ENCODE measurements around the gene ADAMTSL2.

The ADAMTSL2 gene

GRCh38 chr9:133534346-133535291 is at the start of gene ADAMTSL2:
Gene ADAMTSL2, plus strand, starts transcription at chr9:133534704. Its CDS starts 2,009 bp downstream, at chr9:133536713.
- no peak for DNase-seq

DNA sequence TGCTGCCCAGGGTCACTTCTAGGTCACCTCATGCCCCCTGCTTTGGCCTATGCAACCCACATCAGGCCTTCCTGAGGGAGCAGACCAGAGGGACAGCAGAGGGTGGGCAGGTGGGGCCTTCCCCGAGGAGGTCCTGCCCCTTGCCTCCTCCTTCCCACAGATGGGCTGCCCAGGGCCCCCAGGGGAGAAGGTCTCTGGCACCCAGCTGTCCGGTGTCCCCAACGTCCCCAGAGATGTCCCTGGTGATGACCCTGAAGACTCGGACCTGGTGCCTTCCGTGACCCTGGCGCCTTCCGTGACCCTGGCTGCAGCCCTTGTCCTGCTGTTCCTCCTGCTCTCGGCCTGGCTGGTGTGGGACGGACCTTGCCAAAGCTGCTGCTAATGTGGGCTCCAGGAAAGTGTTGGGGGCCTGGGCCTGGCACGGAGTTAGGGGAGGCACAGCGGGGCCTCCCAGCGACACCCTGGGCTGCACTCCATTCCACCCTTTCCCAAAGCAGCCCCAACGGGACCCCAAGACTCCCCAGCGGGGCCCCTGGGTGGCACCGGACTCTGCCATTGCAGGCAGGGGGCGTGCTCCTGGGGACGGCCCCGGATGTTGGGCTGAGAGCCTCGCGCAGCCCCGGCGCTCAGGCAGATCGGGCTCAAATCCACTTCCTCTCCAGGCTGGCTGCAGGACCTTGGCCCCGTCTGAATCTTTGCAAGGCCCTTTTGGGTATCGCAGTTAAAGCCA is 48.8 kb upstream of the ADAMTSL2 start:
- no peak for DNase-seq

DNA sequence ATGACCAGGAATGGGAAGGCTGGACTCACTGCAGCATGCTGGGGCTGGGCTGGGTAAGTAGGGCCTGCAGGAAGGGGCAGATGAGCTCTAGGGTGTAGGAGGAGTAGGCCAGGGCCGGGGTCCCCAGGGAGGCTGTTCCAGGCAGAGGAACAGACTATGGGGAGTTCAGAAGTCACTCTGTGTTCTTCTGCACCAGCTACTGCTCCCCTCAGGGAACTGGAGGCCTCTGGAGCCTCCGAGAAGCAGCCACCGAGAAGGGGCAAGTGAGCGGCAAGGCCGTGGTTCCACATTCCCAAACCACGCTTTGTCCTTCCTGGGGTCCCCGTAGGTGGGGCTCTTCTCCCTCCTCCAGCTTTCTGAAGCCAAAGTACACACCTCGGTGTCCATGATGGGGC is 47.2 kb upstream of the ADAMTSL2 start:
- no peak for DNase-seq

DNA sequence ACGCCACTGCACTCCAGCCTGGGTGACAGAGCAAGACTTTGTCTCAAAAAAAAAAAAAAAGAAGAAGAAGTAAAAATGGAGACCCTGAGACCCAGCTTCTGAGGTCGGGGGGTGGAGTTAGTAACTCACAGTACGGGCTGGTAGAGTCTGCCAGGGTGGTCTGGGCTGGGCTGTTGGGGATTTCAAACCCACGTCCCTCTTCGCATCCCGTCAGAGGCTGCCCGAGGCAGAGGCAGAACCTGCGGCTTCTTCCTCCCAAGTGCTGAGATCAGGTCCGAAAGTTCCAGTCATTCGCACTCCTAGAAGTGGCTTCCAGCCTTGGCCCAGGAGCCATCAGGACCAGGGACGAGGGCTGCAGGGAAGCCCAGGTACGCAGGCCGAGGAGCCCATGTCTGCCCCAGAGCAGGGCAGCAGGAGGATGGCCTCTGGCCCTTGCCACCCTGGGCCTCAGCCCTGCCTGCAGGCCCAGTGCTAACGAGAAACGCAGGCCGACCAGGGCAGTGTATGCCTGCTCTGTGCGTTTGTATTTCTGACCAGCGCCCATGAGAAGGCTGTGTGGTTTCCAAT is 45.7 kb upstream of the ADAMTSL2 start:
- DNase-seq, result no peak

DNA sequence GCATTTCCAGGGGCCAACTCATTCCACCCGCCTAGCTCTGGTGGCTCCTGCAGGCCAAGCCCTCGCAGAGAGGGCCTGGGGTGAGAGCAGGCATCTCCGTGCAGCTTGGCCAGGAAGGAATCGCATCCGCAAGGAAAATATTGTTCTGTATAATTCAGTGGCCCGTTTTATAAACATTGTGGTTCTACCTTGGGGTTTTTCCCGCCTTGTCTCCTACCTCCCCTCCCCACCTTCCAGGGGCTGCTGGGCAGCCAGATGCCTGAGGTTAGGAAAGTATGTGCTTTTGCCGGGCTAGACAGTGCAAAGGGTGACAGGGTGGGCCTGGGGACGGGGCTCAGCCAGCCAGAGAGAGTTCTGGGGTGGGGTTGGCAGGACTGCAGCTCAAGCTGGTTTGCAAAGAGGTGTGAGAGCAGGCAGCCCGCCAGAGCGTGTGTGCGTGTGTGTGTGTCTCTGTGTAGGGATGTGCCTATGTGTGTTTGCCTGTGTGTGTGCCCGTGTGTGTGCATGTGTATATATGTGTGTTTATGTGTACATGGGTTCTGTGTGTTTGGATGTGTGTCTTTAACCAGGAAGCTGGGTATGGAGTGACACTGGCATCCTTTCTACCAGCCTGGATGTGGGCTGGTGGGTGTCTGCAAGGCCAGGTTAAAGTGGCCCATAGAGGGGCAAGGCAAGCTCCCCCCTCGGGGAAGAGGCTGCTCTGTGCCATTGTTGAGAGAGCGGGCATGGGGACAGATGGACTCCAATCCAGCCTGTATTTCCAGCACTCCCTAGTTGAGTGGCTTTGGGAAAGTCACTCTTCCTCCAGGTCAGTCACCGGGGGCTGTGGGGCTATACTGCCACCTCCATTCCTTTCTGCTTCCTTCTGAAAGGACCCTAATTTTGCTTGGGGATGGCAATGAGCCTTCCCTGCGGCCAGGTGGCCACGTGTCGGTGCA is 45.0 kb upstream of the ADAMTSL2 start:
- DNase-seq, result no peak

DNA sequence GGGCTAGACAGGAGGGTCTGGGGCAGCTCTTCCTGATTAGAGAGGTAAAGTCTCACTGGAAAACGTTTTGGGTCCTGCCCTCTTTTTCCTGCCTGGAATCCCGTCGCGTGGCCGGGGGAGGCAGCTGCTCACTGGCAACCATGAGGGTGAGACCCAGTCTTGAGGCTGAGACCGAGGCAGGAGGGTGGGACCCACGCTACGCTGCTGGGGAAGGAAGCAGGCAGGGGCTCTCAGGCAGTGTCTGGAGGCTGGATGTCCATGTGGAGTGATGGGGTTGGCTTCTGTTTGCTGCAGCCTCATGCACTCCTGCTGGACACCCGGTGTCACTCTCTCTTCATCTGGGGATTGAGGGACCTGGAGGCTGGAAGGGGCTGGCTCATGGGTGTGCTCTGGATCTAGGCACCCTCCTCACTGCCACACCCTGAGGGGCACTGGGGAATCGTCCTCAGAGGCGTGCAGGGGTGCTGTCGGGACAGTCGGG is 44.3 kb upstream of the ADAMTSL2 start:
- no peak for DNase-seq

DNA sequence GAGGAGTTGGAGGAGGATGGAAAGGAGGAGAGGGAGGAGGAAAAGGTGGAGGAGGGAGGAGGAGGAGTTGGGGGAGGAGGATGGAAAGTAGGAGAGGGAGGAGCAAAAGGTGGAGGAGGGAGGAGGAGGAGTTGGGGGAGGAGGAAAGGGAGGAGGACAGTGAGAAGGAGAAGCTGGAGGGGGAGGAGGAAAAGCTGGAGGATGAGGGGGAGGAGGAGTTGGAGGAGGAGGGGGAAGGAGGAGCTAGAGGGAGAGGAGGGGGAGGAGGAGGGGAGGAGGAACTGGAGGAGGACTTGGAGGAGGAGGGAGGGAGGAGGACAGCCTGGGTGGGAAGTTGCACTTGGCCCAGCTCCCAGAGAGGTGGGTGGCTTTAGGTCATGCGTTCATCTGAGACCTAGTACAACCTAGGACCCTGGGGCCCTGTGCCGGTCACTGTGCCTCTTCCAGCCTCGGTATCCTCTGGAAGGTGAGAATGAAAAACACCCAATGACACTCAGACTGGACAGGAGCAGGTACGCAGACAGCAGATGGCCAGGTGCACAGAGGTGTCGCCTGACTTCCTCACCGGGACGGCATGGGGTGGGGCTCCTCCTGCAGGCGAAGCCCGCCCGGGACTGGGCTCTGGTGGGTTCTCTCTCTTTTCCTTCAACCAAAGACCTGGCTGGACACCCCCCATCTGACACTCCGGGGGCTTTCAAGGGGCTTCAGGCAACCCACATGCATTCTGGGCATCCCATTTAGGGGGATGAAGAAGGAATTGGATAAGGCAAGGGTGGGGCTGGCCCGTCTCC is 43.4 kb upstream of the ADAMTSL2 start:
- DNase-seq, result no peak

DNA sequence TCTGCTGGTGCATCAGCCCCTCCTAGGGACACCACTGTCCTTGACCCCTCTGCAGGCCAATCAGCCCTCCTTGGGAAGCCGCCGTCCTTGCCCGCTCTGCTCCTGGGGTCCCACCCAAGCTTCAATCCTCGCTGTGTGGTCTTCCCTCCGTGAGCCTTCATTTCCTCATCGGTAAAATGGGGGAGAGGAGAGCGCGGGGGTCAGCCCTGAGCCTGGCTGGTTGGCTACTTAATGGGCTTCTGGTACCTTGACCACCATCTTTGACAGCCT is 42.9 kb upstream of the ADAMTSL2 start:
- no peak for DNase-seq

- no peak for DNase-seq
These were observed 42.2 kb upstream of the ADAMTSL2 start for GRCh38 chr9:133492061-133493021.

DNA sequence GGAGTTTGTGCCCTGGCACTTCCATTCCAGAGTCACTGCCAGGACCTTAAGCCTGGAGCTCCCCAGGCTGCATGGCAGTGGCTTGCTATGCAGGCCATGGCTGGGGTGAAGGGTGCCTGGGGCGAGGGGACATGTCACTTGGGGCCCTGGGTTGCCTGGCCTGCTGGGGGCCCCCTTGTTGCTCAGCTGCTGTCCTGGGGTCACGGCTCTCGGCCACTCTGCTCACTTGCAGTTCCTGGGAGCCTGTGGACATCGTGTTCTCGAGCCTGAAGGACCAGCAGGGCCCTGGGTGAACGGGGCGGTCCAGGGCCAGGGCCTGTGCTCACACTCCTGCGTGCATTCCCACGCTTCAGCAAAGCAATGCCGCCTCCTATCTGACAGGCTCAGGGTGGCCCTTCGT is 41.1 kb upstream of the ADAMTSL2 start:
- no peak for DNase-seq

DNA sequence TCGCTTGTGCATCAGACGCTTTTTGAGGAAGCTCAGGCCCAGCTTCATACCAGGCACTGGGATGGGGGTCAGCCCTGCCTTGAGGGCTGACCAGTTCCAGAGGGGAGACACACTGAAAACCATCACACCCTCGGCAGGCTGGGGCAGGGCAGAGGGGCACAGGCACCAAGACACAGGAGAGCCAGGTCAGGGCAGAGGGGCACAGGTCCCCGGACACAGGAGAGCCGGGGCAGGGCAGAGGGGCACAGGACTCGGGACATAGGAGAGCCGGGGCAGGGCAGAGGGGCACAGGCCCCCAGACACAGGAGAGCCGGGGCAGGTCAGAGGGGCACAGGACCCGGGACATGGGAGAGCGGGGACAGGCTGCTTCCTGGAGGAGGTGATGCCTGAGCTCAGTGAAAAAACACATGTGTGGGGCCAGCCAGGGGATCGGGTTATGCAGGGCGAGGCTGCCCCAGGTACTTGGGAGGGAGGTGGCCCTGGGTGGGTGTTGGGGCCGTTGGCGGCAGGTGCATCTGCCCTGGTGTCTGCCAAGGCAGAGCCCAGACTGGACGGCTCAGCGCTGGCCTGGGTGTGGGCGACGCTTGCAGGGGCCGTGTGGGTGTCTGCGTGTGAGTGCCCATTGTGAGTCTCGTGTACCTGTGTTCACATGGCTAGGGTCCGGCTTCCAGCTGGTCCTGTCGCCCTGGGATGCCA is 40.5 kb upstream of the ADAMTSL2 start:
- DNase-seq, result no peak

DNA sequence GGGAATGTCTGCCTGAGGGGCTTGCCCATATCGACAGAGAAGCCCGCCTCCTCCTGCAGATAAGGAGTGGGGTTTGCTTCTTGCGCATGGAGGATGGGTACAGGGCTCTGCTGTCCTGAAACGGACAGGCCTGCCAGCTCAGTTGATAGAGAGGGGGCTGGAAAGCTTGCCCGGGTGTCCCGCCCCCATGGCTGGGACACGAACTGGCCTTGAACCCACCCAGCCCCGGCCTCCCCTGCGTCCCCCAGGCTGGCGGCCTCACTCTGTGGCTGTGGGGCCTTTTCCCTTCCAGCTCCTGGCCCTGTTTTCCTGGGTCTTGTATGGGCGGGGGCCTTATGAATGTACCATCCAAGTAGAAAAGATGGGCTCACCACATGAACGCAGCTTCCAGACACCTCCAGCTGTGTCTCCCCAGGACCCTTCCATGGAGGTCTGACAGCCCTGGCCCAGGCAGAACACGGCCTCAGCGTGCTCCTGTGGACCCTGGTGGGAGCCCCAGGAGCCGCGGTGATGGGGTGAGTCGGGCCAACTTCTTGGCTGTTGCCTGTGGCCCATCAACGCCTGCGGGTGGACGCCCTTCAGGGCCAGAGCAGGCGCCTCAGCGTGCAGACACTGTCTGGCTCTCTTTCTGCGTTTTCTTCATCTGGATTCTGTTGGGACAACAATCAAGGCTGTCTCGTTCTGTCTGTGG is 39.7 kb upstream of the ADAMTSL2 start:
- DNase-seq, result no peak

GRCh38 chr9:133495327-133496293 is 38.9 kb upstream of the ADAMTSL2 start:
- no peak for DNase-seq

DNA sequence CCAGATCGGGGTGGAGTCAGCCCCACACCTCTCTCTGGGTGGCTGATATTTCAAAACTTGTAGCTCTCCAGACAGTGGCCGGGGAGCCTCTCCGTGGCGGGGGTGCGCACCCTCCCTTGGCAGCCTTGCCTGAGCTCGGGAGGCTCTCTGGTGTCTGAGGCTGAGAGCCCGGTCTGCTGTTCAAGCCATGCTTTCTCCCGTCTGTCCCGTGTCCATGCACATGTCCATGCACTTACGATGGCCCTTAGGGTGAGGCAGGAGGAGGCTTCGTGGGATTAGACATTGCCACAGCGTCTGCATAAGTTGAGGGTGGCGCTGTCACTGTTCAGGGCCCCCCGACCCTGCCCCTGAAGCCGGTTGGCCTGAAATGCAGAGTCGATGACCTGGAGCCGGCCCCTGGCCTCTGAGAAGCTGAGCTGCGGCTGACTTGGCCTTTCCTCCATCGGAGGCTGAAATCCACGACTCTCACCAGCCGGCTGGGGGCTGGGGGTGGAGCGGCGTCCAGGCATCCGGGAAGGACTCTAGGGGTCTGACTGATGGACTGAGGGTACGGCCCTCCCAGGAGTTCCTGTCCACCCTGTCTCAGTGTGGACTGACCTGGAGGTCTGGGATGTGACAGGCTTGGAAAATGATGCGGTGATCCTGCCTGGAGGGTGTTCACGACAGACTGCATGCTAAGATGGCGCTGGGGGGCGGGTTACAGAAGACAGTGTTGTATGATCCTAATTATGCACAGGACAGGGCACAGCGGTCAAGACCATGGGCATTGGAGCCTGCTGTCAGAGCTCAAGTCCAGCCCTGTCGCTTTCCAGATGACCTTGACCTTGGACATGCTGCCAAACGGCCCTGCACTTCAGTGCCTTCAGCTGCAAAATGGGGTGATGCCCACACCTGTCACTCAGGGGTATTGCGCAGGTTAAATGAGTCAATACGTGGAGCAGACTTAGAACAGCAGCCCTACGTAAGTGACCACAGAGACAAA is 37.4 kb upstream of the ADAMTSL2 start:
- DNase-seq, result no peak

- no peak for DNase-seq
These were observed 35.2 kb upstream of the ADAMTSL2 start for GRCh38 chr9:133499132-133499891.

DNA sequence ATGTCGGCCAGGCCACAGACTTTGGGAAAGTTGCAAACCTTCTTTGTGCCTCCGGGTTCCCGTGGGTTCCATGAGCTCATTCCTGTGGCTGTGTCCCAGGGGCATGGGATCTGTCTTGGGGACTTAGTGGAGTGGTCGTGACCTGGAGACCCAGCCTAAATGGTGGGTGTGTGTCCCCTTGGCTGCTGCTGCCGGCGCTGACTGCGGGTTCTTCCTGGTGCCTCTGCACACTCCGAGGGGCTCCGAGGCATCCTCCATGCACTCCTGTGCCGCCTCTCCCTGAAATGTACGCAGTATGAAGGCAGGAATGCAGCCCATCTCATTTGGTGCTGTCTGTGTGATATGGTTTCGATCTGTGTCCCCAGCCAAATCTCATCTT is 34.6 kb upstream of the ADAMTSL2 start:
- no peak for DNase-seq

Data from NCI-H748 treated with DMSO at 0.1 percent for 48 hours (cell line).